Islet precursor cell (in vitro differentiated cells): ENCODE measurements around the gene GLRA2.

Experiments used
- DNase-seq: peaks from one replicate; pipeline ENCODE4 v3.0.0-alpha.2; 2018

Gene GLRA2

DNA sequence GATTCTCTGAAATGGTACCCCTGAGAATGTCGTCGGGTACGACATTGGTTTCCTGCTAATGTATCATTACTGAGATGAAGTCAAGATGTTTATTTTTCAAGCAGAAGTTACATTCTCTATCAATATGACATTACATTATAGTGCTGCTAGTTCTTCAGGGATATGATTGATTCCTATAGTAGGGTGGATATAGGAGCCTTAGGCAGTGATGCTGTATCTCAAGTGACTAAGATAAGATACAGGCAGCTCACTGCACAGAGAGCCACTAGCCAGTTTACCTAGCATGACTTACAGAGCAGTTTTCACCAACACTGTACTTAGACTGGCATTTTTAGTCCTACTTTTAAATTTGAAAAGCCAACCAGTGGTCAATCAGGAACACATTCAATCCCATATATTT lies 188.6 kb downstream of the GLRA2 start:
- DNase-seq, result no peak

DNA sequence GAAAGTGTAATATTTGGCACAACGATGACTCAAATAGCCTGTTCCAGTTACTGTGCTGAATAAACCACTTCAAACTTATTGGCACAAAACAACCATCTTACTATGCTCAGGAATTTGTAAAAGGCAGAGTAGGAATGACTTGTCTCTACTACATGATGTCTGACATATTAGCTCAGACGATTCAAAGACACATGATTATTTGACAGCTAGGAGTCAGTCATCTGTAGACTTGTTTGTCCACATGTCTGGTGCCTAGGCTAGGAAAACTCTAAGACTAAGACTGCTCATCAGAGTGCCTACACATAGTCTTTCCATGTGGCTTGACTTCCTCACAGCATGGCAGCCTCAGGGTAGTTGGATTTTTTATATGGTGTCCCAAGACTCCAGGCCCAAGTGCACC lies 189.1 kb downstream of the GLRA2 start:
- DNase-seq, result no peak

GRCh38 chrX:14729058-14729457 lies 199.7 kb downstream of the GLRA2 start:
- DNase-seq, result no peak

GRCh38 chrX:14738643-14739042 lies 209.3 kb downstream of the GLRA2 start:
- no peak for DNase-seq

DNA sequence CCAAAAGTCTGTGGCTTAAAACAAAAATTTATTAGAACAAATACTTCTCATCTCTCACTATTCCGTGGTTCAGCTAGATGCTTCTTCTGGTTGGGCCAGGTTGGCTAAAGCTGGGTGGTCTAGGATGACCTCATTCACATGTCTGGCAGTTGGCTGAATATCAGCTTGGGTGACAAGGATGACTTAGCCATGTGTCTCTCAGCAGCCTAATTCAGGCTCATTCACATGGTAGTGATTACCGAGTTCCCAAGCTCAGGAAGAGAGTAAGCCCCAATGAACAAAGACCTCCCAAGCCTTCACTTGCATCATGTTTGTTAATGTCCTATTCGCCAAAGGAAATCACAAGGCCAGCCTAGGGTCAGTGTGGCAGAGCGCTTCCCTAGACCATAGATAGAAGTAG lies 224.1 kb downstream of the GLRA2 start:
- no peak for DNase-seq

DNA sequence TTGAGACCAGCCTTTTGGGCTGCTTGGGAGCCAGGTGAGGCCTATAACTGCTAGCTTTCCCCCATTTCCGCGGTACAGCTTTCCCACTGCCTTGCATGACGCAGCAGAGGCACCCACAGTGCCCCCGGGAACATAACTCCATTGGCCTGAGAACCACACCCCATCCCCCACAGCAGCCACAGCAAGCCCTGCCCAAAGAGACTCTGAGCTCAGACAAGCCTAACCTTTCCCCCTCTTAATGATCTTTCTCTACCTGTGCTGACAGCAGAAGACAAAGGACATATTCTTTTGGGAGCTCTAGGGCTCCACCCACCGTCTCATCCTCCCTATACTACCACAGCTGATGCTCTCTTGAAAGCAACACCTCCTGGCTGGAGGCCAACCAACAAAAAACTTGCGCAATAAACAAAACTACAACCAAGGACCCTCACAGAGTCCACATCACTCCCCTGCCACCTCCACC lies 228.7 kb downstream of the GLRA2 start:
- DNase-seq, result peak; percentile 84

- no peak for DNase-seq
Observed at GRCh38 chrX:14775416-14775815, 246.1 kb downstream of the GLRA2 start.

DNA sequence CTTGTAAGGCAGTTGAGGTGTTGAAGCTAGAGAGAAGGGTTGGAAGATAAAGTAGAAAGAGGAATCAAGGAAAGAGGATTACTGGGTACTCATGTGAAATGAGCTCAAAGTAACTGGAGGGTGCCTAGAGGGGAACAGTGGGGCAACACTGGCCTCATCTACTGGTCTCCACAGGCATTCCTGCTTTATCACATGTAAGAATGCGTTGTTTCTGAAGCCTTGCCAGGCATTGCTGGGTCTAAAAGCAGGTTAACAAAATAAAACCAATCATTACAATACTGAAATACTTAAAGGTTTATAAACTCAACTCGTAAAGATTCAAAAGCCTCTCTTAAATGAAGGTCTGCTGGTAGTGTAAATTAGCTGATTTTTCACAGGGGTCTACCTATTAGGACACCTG lies 247.6 kb downstream of the GLRA2 start:
- DNase-seq, result no peak

DNA sequence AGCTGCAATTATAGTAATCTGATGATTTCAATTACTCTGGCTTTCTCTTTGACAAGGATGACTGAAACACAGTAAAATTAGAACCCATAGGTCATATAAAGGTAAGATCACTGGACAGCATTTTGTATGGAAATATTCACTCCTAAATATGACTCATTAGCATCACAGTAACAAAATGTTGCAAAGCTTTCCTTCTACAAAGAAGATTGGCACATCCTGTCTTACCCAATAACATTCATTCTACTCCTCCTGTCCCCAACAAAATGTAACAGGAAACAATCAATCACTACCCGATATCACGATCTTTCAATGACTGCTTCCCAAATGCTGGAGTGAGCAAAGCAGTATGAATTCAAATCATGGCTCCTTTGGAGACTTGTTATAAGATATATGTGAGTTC lies 248.2 kb downstream of the GLRA2 start:
- DNase-seq, result no peak

GRCh38 chrX:14779580-14779979 lies 250.2 kb downstream of the GLRA2 start:
- DNase-seq, result no peak
